ENCODE measurements around the gene CCDC39.
A peak's percentile ranks its signal among the peaks of the same experiment; 100 is the strongest.

Gene CCDC39

GRCh38 chr3:180680097-180680430 is 775 bp upstream of the CCDC39 start:
- H3K27me3 ChIP-seq (ENCODE audit: control insufficient read depth, insufficient read depth, low read length): peaks cover 14% of the 10 kb centered on the region
- no peaks in the 10 kb centered on the region for H3K36me3 ChIP-seq (ENCODE audit: control insufficient read depth, low read depth, low read length)
- peak overlapping the region; percentile 70 for H3K4me3 ChIP-seq (ENCODE audit: low read length)
- peak overlapping the region; percentile 7 for H3K9ac ChIP-seq (ENCODE audit: low read length)
- no peaks in the 10 kb centered on the region for H3K9me3 ChIP-seq (ENCODE audit: control insufficient read depth, low read depth, low read length)
- H3K4me1 ChIP-seq (ENCODE audit: control insufficient read depth, low read depth, low read length): peaks cover 2% of the 10 kb centered on the region
- H3K27ac ChIP-seq (ENCODE audit: low read length): no peak overlapping the region

GRCh38 chr3:180678231-180678630 is 1.1 kb downstream of the CCDC39 start:
- Histone ChIP-seq H3K9me3 (ENCODE audit: control insufficient read depth, low read depth, low read length) (no peaks in the 10 kb centered on the region), H3K9ac (ENCODE audit: low read length) (no peak overlapping the region), H3K27me3 (ENCODE audit: control insufficient read depth, insufficient read depth, low read length) (peaks cover 14% of the 10 kb centered on the region), H3K4me3 (ENCODE audit: low read length) (peak overlapping the region; percentile 70), H3K36me3 (ENCODE audit: control insufficient read depth, low read depth, low read length) (no peaks in the 10 kb centered on the region), H3K4me1 (ENCODE audit: control insufficient read depth, low read depth, low read length) (no peaks in the 10 kb centered on the region), H3K27ac (ENCODE audit: low read length) (no peak overlapping the region)

GRCh38 chr3:180661444-180661843 is 17.8 kb downstream of the CCDC39 start:
- H3K4me3 ChIP-seq (ENCODE audit: low read length): no peak overlapping the region
- no peak overlapping the region for H3K27ac ChIP-seq (ENCODE audit: low read length)
- H3K9me3 ChIP-seq (ENCODE audit: control insufficient read depth, low read depth, low read length): no peaks in the 10 kb centered on the region
- H3K4me1 ChIP-seq (ENCODE audit: control insufficient read depth, low read depth, low read length): peaks cover 8% of the 10 kb centered on the region
- no peaks in the 10 kb centered on the region for H3K27me3 ChIP-seq (ENCODE audit: control insufficient read depth, insufficient read depth, low read length)
- H3K36me3 ChIP-seq (ENCODE audit: control insufficient read depth, low read depth, low read length): no peaks in the 10 kb centered on the region
- H3K9ac ChIP-seq (ENCODE audit: low read length): no peak overlapping the region

GRCh38 chr3:180657094-180657493 is 22.2 kb downstream of the CCDC39 start:
- H3K9ac ChIP-seq (ENCODE audit: low read length): no peak overlapping the region
- H3K4me3 ChIP-seq (ENCODE audit: low read length): no peak overlapping the region
- H3K27ac ChIP-seq (ENCODE audit: low read length): no peak overlapping the region
- peaks cover 8% of the 10 kb centered on the region for H3K4me1 ChIP-seq (ENCODE audit: control insufficient read depth, low read depth, low read length)
- H3K9me3 ChIP-seq (ENCODE audit: control insufficient read depth, low read depth, low read length): no peaks in the 10 kb centered on the region
- no peaks in the 10 kb centered on the region for H3K27me3 ChIP-seq (ENCODE audit: control insufficient read depth, insufficient read depth, low read length)
- H3K36me3 ChIP-seq (ENCODE audit: control insufficient read depth, low read depth, low read length): no peaks in the 10 kb centered on the region

- peaks cover 8% of the 10 kb centered on the region for H3K4me1 ChIP-seq (ENCODE audit: control insufficient read depth, low read depth, low read length)
- no peak overlapping the region for H3K4me3 ChIP-seq (ENCODE audit: low read length)
- no peaks in the 10 kb centered on the region for H3K27me3 ChIP-seq (ENCODE audit: control insufficient read depth, insufficient read depth, low read length)
- no peak overlapping the region for H3K9ac ChIP-seq (ENCODE audit: low read length)
- H3K36me3 ChIP-seq (ENCODE audit: control insufficient read depth, low read depth, low read length): no peaks in the 10 kb centered on the region
- no peaks in the 10 kb centered on the region for H3K9me3 ChIP-seq (ENCODE audit: control insufficient read depth, low read depth, low read length)
- H3K27ac ChIP-seq (ENCODE audit: low read length): no peak overlapping the region
These were observed 22.9 kb downstream of the CCDC39 start for GRCh38 chr3:180656406-180656805.

GRCh38 chr3:180646187-180646790 is 33.0 kb downstream of the CCDC39 start:
- Histone ChIP-seq H3K4me3 (ENCODE audit: low read length) (no peak overlapping the region), H3K9me3 (ENCODE audit: control insufficient read depth, low read depth, low read length) (no peaks in the 10 kb centered on the region), H3K27ac (ENCODE audit: low read length) (no peak overlapping the region), H3K4me1 (ENCODE audit: control insufficient read depth, low read depth, low read length) (no peaks in the 10 kb centered on the region), H3K36me3 (ENCODE audit: control insufficient read depth, low read depth, low read length) (no peaks in the 10 kb centered on the region), H3K9ac (ENCODE audit: low read length) (no peak overlapping the region), H3K27me3 (ENCODE audit: control insufficient read depth, insufficient read depth, low read length) (no peaks in the 10 kb centered on the region)

- Histone ChIP-seq H3K4me1 (ENCODE audit: control insufficient read depth, low read depth, low read length) (no peaks in the 10 kb centered on the region), H3K27ac (ENCODE audit: low read length) (no peak overlapping the region)
These were observed 38.3 kb downstream of the CCDC39 start for GRCh38 chr3:180640987-180641386.

GRCh38 chr3:180633722-180634121 is 45.6 kb downstream of the CCDC39 start:
- Histone ChIP-seq H3K36me3 (ENCODE audit: control insufficient read depth, low read depth, low read length) (no peaks in the 10 kb centered on the region), H3K27me3 (ENCODE audit: control insufficient read depth, insufficient read depth, low read length) (no peaks in the 10 kb centered on the region), H3K9ac (ENCODE audit: low read length) (no peak overlapping the region), H3K27ac (ENCODE audit: low read length) (no peak overlapping the region), H3K4me3 (ENCODE audit: low read length) (no peak overlapping the region), H3K4me1 (ENCODE audit: control insufficient read depth, low read depth, low read length) (no peaks in the 10 kb centered on the region), H3K9me3 (ENCODE audit: control insufficient read depth, low read depth, low read length) (no peaks in the 10 kb centered on the region)

More at GRCh38 chr3:180640987-180641386, 38.3 kb downstream of the CCDC39 start:
- no peak overlapping the region for H3K9ac ChIP-seq (ENCODE audit: low read length)
- no peak overlapping the region for H3K4me3 ChIP-seq (ENCODE audit: low read length)
- no peaks in the 10 kb centered on the region for H3K27me3 ChIP-seq (ENCODE audit: control insufficient read depth, insufficient read depth, low read length)
- no peaks in the 10 kb centered on the region for H3K9me3 ChIP-seq (ENCODE audit: control insufficient read depth, low read depth, low read length)
- H3K36me3 ChIP-seq (ENCODE audit: control insufficient read depth, low read depth, low read length): no peaks in the 10 kb centered on the region

GRCh38 chr3:180631317-180631716 is 48.0 kb downstream of the CCDC39 start:
- no peak overlapping the region for H3K27ac ChIP-seq (ENCODE audit: low read length)
- H3K4me3 ChIP-seq (ENCODE audit: low read length): no peak overlapping the region
- H3K4me1 ChIP-seq (ENCODE audit: control insufficient read depth, low read depth, low read length): no peaks in the 10 kb centered on the region
- H3K9ac ChIP-seq (ENCODE audit: low read length): no peak overlapping the region
- H3K27me3 ChIP-seq (ENCODE audit: control insufficient read depth, insufficient read depth, low read length): no peaks in the 10 kb centered on the region
- no peaks in the 10 kb centered on the region for H3K9me3 ChIP-seq (ENCODE audit: control insufficient read depth, low read depth, low read length)
- no peaks in the 10 kb centered on the region for H3K36me3 ChIP-seq (ENCODE audit: control insufficient read depth, low read depth, low read length)

GRCh38 chr3:180630371-180630770 is 48.9 kb downstream of the CCDC39 start:
- Histone ChIP-seq H3K9ac (ENCODE audit: low read length) (no peak overlapping the region), H3K9me3 (ENCODE audit: control insufficient read depth, low read depth, low read length) (no peaks in the 10 kb centered on the region)

GRCh38 chr3:180626844-180627243 is 52.4 kb downstream of the CCDC39 start:
- Histone ChIP-seq H3K4me3 (ENCODE audit: low read length) (no peak overlapping the region), H3K9me3 (ENCODE audit: control insufficient read depth, low read depth, low read length) (no peaks in the 10 kb centered on the region), H3K27ac (ENCODE audit: low read length) (no peak overlapping the region), H3K9ac (ENCODE audit: low read length) (no peak overlapping the region), H3K4me1 (ENCODE audit: control insufficient read depth, low read depth, low read length) (no peaks in the 10 kb centered on the region), H3K27me3 (ENCODE audit: control insufficient read depth, insufficient read depth, low read length) (no peaks in the 10 kb centered on the region), H3K36me3 (ENCODE audit: control insufficient read depth, low read depth, low read length) (no peaks in the 10 kb centered on the region)

More at GRCh38 chr3:180630371-180630770, 48.9 kb downstream of the CCDC39 start:
- no peaks in the 10 kb centered on the region for H3K27me3 ChIP-seq (ENCODE audit: control insufficient read depth, insufficient read depth, low read length)
- no peak overlapping the region for H3K4me3 ChIP-seq (ENCODE audit: low read length)
- no peak overlapping the region for H3K27ac ChIP-seq (ENCODE audit: low read length)
- no peaks in the 10 kb centered on the region for H3K4me1 ChIP-seq (ENCODE audit: control insufficient read depth, low read depth, low read length)
- no peaks in the 10 kb centered on the region for H3K36me3 ChIP-seq (ENCODE audit: control insufficient read depth, low read depth, low read length)

GRCh38 chr3:180624714-180625113 is 54.6 kb downstream of the CCDC39 start:
- no peaks in the 10 kb centered on the region for H3K27me3 ChIP-seq (ENCODE audit: control insufficient read depth, insufficient read depth, low read length)
- H3K4me3 ChIP-seq (ENCODE audit: low read length): no peak overlapping the region
- H3K9me3 ChIP-seq (ENCODE audit: control insufficient read depth, low read depth, low read length): no peaks in the 10 kb centered on the region
- no peaks in the 10 kb centered on the region for H3K4me1 ChIP-seq (ENCODE audit: control insufficient read depth, low read depth, low read length)
- no peak overlapping the region for H3K27ac ChIP-seq (ENCODE audit: low read length)
- no peak overlapping the region for H3K9ac ChIP-seq (ENCODE audit: low read length)
- no peaks in the 10 kb centered on the region for H3K36me3 ChIP-seq (ENCODE audit: control insufficient read depth, low read depth, low read length)
